Effector CD4-positive, alpha-beta T cell (primary cell): ENCODE measurements around the gene PFAS.
A peak's percentile ranks its signal among the peaks of the same experiment; 100 is the strongest.
"Not testable (repeated sequence)": the region's sequence is repeated elsewhere in the genome, so short reads cannot be mapped to it uniquely, and the experiment has no call there.

Experiments
- DNase-seq: peaks from one replicate; pipeline ENCODE4 v3.0.0-alpha.2; 2020
- total RNA-seq: gene quantifications from one replicate; lab custom pipeline; 2026; lab: John Stamatoyannopoulos, UW

PFAS gene, protein sequence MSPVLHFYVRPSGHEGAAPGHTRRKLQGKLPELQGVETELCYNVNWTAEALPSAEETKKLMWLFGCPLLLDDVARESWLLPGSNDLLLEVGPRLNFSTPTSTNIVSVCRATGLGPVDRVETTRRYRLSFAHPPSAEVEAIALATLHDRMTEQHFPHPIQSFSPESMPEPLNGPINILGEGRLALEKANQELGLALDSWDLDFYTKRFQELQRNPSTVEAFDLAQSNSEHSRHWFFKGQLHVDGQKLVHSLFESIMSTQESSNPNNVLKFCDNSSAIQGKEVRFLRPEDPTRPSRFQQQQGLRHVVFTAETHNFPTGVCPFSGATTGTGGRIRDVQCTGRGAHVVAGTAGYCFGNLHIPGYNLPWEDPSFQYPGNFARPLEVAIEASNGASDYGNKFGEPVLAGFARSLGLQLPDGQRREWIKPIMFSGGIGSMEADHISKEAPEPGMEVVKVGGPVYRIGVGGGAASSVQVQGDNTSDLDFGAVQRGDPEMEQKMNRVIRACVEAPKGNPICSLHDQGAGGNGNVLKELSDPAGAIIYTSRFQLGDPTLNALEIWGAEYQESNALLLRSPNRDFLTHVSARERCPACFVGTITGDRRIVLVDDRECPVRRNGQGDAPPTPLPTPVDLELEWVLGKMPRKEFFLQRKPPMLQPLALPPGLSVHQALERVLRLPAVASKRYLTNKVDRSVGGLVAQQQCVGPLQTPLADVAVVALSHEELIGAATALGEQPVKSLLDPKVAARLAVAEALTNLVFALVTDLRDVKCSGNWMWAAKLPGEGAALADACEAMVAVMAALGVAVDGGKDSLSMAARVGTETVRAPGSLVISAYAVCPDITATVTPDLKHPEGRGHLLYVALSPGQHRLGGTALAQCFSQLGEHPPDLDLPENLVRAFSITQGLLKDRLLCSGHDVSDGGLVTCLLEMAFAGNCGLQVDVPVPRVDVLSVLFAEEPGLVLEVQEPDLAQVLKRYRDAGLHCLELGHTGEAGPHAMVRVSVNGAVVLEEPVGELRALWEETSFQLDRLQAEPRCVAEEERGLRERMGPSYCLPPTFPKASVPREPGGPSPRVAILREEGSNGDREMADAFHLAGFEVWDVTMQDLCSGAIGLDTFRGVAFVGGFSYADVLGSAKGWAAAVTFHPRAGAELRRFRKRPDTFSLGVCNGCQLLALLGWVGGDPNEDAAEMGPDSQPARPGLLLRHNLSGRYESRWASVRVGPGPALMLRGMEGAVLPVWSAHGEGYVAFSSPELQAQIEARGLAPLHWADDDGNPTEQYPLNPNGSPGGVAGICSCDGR (N-terminal part only)
- total RNA-seq: 32.6 reads per million, percentile 58 among the genes with 10 or more reads in this experiment

DNA sequence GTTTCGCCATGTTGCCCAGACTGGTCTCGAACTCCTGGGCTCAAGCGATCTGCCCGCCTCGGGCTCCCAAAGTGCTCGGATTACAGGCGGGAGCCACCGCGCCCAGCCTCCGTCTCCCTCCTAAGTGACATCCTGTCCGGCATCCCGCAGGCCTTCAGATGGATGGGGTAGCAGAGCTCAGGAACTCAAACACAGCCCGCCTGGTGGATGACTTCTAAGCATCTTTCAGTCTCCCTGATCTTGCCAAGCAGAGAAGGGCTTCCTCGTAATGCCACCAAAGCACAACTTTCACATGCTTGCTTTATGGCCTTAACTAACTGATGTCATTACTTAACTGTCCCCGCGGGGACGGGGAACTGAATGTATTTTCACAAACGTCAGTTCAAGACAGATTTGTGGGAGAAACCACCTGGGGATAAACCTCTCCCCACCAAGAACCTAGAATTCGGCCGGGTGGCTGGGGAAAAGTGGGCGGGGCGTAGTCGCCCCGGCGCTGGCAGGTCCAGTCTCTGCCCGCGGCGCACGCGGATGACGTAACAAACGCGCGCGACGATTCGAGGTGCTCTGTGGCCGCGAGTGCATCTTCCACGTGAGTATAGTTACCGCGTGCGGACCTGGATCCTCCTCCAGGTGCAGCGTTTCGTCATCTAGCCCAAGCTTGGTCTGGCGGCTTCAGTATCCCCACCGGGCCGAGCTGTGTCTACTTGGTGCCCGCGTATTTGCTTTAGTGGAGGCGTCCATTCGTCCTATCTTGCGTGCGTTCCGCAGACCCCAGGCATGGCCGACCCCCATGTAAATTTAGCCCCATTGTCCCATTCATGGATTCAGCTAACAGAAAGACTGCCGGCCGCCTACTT lies at the start of gene PFAS:
TSS of gene PFAS (plus strand) at position 539 of the 857 bp plus-strand sequence. CDS start 4,649 bp downstream, outside the sequence.
- DNase-seq: peak; percentile 95

DNA sequence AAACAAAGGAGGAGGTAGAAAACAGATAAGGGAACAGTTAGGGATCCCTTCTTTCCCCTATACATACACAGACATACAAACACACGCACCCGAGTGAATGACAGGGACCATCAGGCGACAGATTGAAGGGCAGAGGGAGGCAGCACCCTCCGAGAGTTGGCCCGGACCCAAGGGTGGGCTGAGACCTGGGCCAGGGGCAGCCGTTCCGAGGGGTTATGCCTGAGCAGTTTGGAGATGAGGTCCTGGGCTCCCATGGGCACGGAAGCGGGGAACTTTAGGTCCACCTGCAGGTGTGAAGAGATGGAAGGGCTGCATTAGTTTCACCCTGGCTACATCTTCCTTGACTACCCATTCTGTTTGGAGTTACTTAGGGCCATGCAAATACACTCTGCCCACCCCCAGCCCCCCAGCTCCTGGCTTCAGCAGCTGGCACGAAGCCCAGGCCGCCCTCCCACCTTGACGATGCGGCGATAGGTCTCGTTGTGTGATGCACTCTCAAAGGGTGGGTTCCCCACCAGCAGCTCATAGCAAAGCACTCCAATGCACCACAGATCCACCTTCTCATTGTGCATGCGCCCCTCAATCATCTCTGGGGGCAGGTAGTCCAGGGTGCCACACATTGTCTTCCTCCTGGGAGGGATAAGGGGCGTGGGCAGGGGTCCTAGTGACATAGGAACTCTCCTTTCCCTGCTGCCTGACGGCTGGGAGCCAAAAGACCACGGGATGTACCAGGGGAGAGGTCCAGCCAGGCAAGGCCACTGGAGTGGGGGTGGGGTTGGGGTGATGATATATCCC lies 44.1 kb upstream of the PFAS start:
- no peak for DNase-seq

DNA sequence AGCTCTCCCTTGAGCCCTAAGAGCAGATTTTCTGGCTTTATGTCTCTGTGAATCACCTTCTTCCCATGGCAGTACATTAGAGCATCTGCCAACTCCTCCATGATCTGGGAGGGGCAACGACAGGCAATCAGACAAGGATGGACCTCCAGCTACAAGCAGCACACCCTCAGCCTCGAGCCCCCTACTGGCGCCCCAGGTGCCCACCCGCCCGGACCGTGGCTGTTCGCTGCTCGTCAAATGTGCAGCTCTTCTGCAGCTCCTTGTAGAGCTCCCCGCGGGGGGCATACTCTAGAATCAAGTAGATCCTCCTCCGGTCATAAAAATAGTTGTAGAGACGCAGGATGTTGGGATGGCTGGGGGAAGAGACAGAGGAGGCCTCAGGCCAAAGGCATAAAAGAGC lies 42.6 kb upstream of the PFAS start:
- DNase-seq: no peak

DNA sequence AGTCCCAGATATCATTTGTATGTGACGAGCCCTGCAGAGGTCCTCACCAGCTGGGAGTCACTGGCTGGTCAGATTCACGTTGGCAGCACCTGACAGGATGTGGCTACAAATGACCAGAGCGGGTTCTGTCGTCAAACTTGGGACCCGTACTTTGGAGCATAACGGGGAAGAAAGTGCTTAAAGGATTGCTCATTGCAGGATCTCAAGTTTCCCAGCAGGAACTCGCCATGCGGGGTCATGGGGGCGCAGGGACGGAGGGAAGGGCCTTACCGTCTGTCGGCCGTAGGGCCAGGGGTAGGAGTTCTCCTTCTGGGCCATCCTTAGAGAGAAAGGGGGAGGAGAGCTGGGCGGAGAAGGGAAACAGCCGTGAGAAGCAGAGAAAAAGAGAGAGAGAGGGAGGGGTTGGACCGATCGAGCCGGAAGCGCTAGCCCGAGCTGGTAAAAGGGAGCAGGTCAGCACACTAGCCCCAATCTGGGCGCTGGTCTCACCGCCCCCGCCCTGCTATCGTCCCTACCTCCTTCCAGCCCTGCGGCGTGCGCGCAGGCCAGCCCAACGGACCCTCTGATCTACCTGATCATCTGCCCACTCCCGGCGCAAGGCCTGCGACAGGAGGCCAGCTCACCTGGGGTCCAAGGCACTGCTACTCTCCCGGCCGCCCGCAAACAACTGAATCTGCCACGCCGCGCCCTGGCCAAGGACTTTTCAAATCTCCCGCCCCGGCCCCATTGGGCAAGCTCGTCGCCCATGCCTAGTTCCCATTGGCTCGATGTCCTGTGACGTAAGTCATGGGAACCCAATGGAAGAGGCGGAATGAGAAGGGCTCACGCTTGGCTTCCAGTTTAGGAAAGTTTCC lies 39.0 kb upstream of the PFAS start, which contains the start of gene AURKB:
TSS of gene AURKB (minus strand) at position 669 of the 854 bp plus-strand sequence. CDS start at position 318, 351 bp downstream.
- peak; percentile 96 for DNase-seq

DNA sequence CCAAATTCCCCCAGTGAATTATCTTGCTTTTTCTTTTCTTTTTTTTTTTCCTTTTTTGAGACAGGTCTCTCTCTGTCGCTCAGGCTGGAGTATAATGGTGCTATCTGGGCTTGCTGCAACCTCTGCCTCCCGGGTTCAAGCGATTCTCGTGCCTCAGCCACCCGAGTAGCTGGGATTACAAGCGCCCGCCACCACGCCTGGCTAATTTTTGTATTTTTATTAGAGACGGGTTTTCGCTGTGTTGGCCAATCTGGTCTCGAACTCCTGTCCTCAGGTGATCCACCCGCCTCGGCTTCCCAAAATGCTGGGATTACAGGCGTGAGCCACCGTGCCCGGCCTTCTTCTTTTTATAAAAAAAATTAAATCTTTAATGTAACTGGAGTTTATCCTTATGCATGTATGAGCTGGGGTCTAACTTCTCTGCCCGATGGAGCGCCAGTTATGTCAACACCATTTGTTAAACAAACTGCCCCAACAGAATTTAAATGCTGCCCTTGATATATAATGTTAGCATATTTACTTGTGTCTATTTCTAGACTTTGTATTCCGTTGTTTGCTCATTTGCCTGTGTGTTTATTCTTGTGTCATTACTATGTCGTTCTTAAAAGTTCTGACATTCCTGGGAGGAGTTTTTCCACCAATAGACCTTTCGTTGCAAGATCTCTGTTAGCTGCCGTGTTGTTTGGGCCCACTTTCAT lies 38.2 kb upstream of the PFAS start:
- no peak for DNase-seq

DNA sequence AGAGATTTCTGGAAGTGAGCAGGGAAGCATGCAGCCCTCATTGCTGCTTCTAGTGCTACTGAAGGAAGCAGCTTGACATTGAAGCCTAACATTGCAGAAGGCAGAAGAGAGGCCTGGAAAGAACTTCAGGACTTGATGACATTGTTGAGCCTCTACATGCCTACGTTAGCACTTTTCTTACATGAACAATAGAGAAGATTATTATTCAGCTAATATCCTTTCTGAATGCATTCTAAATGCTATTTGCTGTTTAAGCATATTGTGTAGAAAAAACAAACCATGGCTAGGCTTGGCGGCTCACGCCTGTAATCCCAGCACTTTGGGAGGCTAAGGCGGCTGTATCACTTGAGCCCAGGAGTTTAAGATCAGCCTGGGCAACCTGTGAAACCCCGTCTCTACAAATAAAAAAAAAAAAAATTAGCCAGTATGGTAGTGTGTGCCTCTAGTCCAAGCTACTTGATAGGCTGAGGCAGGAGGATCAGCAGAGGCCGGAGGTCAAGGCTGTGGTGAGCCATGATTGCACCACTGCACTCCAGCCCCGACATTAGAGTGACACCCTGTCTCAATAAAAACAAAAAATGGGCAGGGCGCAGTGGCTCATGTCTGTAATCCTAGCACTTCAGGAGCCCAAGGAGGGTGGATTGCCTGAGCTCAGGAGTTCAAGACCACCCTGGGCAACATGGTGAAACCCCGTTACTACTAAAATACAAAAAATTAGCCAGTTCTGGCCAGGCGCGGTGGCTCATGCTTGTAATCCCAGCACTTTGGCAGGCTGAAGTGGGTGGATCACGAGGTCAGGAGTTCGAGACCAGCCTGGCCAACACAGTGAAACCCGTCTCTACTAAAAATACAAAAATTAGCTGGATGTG lies 36.5 kb upstream of the PFAS start:
- DNase-seq: no peak

DNA sequence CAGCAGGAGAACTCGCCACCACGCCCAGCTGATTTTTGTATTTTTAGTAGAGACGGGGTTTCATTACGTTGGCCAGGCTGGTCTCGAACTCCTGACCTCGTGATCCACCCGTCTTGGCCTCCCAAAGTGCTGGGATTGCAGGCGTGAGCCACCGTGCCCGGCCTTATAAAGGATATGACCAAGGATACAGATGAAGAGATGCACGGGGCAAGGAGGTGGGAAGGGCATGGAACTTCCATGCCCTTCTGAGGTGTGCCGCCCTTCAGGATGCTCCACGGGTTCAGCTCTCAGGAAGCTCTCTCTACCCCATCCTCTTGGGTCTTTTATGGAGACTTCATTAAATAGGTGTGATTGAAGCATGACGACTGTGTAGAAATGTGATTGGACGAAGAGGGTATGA lies 35.1 kb upstream of the PFAS start:
- DNase-seq: not testable (repeated sequence)

DNA sequence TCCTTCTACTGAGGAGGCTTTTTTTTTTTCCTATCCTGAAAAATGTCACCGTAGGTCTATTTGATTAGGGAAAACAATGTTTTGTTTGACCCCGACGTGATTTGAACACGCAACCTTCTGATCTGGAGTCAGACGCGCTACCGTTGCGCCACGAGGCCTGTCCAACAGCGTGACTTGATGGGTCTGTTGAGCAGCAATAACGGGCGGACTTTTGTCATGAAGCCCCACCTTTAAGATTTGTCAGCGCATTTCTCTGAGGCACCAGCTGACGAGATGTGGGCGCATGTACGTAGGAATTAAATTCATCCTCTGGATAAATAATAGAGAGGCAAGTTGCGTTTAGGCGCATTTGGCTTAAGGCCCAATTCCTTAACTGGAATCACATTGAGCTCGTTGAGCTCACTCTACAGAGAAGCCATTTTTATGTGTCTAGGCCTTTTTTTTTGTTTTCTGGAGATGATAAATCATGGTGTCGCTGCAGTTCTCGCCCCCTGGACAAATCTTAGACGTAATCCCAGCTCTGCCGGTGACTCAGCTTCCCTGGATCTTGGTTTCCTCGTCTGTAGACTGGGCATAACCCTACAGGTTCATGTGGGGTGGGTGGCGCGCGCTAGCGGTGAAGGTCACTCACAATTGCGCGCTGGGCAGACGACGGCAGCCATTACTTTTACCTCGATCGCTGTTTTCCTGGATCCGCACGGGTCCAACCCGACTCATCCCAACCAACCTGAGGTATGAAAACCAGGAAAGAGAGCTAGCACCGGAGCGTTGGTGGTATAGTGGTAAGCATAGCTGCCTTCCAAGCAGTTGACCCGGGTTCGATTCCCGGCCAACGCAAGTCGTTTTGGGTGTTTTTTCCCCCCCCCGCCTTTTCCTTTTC lies 28.1 kb upstream of the PFAS start:
- peak; percentile 78 for DNase-seq

DNA sequence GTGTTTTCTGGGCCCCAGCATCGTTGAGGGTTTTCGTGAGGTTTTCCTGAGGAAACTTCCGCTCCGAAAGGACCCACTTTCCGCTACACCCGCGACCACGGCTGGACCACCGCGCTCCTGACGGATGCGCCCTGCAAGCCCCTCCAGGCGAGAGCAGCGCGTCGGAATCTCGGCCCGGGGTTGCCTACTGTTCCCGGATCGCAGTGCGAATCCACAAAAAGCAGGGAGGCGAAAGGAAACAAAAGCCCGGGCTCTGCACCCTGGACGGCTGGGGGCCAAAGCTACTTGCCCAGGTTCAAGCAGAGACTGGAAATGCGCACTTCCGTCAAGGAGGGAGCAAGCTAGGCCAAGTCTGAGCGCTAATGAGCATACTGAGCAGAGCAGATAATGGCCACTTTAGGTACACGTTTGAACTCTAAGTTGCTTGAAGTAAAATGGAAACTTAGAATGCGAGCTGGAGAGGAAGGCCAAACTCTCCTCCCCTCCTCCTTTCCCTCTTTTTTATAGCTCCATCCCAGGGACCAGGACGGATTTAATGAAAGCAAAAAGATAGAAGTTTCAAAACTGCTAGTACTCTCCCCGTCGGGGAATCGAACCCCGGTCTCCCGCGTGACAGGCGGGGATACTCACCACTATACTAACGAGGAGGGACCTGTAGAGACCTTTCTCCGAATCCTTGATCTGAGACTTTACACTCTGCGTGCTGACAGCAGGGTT lies 27.3 kb upstream of the PFAS start:
- peak; percentile 85 for DNase-seq

DNA sequence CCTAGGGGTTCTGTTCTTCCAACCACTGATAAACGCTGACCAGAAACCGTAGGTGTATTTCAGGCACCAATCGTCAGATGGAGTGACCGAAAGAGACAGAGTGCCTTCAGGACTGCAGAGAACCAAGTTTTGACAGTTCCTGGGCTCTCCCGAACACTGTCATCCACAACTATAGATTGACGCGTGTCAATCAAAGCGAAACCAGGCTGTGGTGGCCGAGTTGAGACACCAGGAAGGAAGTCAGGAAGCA lies 26.8 kb upstream of the PFAS start:
- no peak for DNase-seq

DNA sequence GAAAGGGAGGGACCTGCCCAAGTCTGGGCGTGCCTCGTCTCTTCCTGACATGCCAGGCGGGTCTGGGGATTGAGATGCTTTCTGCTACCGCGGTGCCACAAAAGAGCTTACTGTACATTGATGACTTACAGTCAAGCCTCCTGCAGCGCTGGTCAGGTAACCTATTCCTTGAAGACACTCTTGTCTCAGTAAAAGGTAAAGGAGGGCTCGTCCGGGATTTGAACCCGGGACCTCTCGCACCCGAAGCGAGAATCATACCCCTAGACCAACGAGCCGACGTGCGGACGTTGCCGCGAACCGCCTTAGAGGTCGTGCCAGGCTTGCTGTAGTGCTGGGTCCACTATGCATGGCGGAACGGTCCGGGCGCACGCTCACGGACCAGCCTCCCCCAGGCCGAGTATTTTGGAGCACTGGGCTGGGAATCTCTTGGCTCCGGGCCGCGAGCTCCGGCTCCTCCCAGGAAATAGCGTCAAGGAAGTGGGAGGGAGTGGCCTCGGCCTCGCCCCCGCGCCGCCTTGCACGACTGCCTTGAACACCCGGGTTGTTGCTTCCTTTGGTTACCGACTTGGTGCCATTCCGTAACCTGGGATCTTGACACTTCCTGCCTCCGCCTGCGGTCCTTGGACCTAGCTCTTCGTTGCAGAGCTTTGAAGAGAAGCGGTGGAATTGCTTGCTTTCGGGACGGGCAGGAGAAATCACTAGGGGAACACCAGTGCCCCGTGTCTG lies 26.3 kb upstream of the PFAS start:
- peak; percentile 74 for DNase-seq

DNA sequence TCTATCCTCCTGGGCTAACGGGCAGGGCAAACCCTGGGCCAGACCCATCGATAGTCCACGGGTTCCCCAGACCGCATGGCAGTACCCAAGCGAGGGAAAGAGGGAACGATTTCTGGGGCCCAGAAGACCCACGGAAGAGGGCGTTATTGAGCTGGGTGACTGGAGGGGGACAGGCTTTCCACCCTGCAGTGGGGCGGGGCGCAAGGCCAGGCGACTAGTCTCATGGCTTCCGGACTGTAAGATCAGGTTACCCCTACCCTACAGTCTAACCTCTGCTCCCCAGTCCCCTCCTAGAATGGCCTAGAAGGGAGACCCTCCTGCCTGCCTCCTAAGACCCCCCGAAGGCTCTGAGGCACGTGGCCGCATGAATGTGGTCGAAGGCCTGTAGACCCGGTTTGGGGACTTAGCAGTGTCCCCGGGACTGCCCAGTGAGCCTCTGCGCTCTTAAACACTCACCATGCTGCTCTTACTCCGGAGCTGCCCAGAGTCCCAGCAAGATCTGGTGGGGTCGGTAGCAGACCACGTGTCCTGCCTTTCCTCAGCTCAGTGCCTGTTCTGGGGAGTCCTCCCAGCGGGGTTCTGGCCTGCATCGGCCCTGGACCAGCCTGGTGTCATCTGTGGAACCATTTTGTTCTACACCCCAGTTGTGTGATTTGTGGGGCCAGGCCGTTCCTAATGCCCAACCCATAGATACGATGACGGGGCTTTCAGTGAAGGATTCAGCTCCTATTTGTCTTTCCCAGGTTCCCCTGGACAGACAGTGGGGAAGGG lies 25.5 kb upstream of the PFAS start:
- DNase-seq: no peak

DNA sequence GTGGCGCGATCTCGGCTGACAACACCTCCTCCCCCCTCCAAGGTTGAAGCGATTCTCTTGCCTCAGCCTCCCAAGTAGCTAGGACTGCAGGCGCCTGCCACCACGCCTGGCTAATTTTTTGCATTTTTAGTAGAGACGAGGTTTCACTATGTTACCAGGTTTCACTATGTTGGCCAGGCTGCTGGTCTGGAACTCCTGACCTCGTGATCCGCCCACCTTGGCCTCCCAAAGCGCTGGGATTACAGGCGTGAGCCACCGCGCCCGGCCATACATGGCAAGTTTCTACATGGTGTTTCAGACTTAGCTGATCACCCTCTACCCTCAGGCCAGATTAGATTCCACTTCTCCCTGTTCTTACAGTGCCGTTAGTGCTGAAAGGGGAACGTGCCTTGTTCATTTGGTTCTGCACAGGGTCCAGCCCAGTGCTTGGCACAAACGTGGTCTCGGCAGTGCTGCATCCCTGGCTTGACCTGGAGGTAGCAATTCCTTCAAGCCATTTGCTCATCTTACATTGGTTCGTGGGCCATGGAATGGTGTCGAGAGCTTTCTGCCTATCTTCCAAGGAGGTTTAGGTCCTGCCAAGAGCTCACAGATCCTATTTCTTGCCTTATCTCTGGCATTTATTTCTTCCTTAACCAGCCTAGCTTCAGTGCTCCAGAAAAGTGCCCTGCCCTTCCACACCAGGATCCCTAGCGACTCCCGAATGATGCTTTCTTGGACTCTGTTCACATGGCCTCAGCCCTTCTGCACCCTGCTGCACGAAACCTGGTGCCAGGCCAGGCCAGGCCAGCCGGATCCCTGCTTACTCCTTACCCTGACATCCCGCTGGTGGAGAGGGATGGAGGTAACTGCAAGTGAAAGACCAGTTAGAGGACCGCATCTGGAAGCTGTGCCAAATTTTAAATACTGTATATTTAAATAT lies 23.9 kb upstream of the PFAS start:
- DNase-seq: no peak
